Testis (tissue), 3 donors: ENCODE measurements around the gene MRPL44. TPM values are rescaled to one million over a fixed set of nuclear protein-coding genes. Genes with fewer than 3 reads are reported as not detected.

ENCODE experiments used
- DNase-seq: peaks from one replicate; pipeline ENCODE4 v3.0.0-alpha.2; 2019
- H3K27ac ChIP-seq, 2 donors: fragments of 200-600 bp; sonication (generic); one replicate each; pipeline ENCODE4 v1.5.1; 2019
- H3K27me3 ChIP-seq: fragments of 200-600 bp; sonication (generic); one replicate; pipeline ENCODE4 v1.5.1; 2019
- H3K36me3 ChIP-seq: fragments of 200-600 bp; sonication (generic); one replicate; pipeline ENCODE4 v1.5.1; 2017; ENCODE audit warnings: low read depth; ENCODE audit errors: missing control alignments
- H3K4me1 ChIP-seq: fragments of 200-600 bp; sonication (generic); one replicate; pipeline ENCODE4 v1.5.1; 2019
- H3K4me3 ChIP-seq, 2 donors: fragments of 200-600 bp; sonication (generic); one replicate each; pipeline ENCODE4 v1.5.1; 2017 to 2019
- H3K9me3 ChIP-seq: fragments of 200-600 bp; sonication (generic); one replicate; pipeline ENCODE4 v1.5.1; 2017
- CTCF ChIP-seq, 3 experiments: fragments of 450-650 bp in 2 of 3; fragments of 200-600 bp in 1 of 3; sonication (generic) in 1 of 3; IDR thresholded peaks; one replicate each; pipeline ENCODE4 v1.5.1; 2016 to 2019; ENCODE audit warnings: antibody characterized with exemption in 3 of 3, mild to moderate bottlenecking in 2 of 3, moderate library complexity in 1 of 3
- POLR2A ChIP-seq: fragments of 450-650 bp; IDR thresholded peaks from one replicate; pipeline ENCODE4 v1.6.1; 2017; ENCODE audit warnings: antibody characterized with exemption, mild to moderate bottlenecking, moderate library complexity
- WGBS, 2 donors: methylation state at CpG; one replicate each; pipeline ENCODE4 v1.1.5; 2018; 5-methylcytosine and 5-hydroxymethylcytosine counted together
- intact Hi-C: fragments of 100-400 bp; cut with DNase I; formaldehyde crosslinking; loops from one replicate; pipeline ENCODE4 v1.15.1; 2023; ENCODE audit warnings: low total_unique reads
- polyA plus RNA-seq: library from polyadenylated mRNA; stranded (reverse); fragments of 350-450 nt; fragmentation: Illumina TruSeq; extraction: RNeasy Lipid Tissue Mini Kit (QIAGEN cat#74804); gene quantifications from one replicate; pipeline ENCODE4 v1.2.3, GENCODE V29; 2014; ENCODE audit warnings: low read depth, low replicate concordance; ENCODE audit not compliant: insufficient read depth
- total RNA-seq, 2 donors: library from RNA; depleted of rRNA; stranded (reverse); fragments of >200 nt; gene quantifications; one replicate each; pipeline ENCODE4 v1.2.3, GENCODE V29; 2016

Gene MRPL44
- total and polyA plus RNA-seq, 3 donors from 2014 or later = 36.6 to 39.4 (median 37.4) TPM

GRCh38 chr2:223954401-223954800 is 2.9 kb upstream of the MRPL44 start:
- WGBS, 2 donors = 81 to 90% methylated on average over 3 of the region's 3 CpGs
- peaks cover 15% of the 10 kb centered on the region for H3K4me1 ChIP-seq
- TF ChIP-seq POLR2A = no peak
- TF ChIP-seq CTCF (IDR thresholded peaks at IDR 0.05) = no peak
- no peak for DNase-seq
- H3K4me3 ChIP-seq = no peak overlapping the region
- intact Hi-C loops = no loop called here
- H3K36me3 ChIP-seq = no peaks in the 10 kb centered on the region
- no peaks in the 10 kb centered on the region for H3K9me3 ChIP-seq
- H3K27ac ChIP-seq = no peak overlapping the region
- no peaks in the 10 kb centered on the region for H3K27me3 ChIP-seq

- no peak overlapping the region for H3K4me3 ChIP-seq
- no peak for TF ChIP-seq CTCF (IDR thresholded peaks at IDR 0.05)
- no peak for TF ChIP-seq POLR2A
- peak overlapping the region; percentile 87 to 93 for H3K27ac ChIP-seq
- no peaks in the 10 kb centered on the region for H3K27me3 ChIP-seq
- DNase-seq = no peak
- H3K9me3 ChIP-seq = no peaks in the 10 kb centered on the region
- H3K4me1 ChIP-seq = peaks cover 32% of the 10 kb centered on the region
- no peaks in the 10 kb centered on the region for H3K36me3 ChIP-seq
- intact Hi-C loops = no loop called here
- 55 to 74% methylated on average over 4 of the region's 4 CpGs for WGBS, 2 donors
Measured at GRCh38 chr2:223956300-223956699, 963 bp upstream of the MRPL44 start.

- Histone ChIP-seq H3K4me3 (no peak overlapping the region), H3K27ac (no peak overlapping the region), H3K36me3 (no peaks in the 10 kb centered on the region), H3K9me3 (no peaks in the 10 kb centered on the region), H3K4me1 (peaks cover 30% of the 10 kb centered on the region), H3K27me3 (no peaks in the 10 kb centered on the region)
- TF ChIP-seq POLR2A (no peak), CTCF (IDR thresholded peaks at IDR 0.05) (no peak)
- peak; percentile 64 for DNase-seq
- intact Hi-C loops = no loop called here
- WGBS, 2 donors = 42 to 51% methylated on average over 5 of the region's 5 CpGs
Measured at GRCh38 chr2:223959688-223960087, 2.4 kb downstream of the MRPL44 start.

- TF ChIP-seq CTCF (IDR thresholded peaks at IDR 0.05) (no peak), POLR2A (no peak)
- H3K27me3 ChIP-seq = no peaks in the 10 kb centered on the region
- no peak for DNase-seq
- WGBS, 2 donors = 79 to 81% methylated on average over 2 of the region's 2 CpGs
- no peak overlapping the region for H3K4me3 ChIP-seq
- intact Hi-C loops = no loop called here
- no peaks in the 10 kb centered on the region for H3K36me3 ChIP-seq
- H3K4me1 ChIP-seq = peaks cover 5% of the 10 kb centered on the region
- H3K27ac ChIP-seq = no peak overlapping the region
- H3K9me3 ChIP-seq = no peaks in the 10 kb centered on the region
Measured at GRCh38 chr2:223967981-223968380, 10.7 kb downstream of the MRPL44 start.

- no peak for DNase-seq
- TF ChIP-seq POLR2A (no peak), CTCF (IDR thresholded peaks at IDR 0.05) (no peak)
- Histone ChIP-seq H3K4me3 (no peak overlapping the region), H3K27ac (no peak overlapping the region), H3K27me3 (no peaks in the 10 kb centered on the region), H3K4me1 (peaks cover 5% of the 10 kb centered on the region), H3K9me3 (no peaks in the 10 kb centered on the region), H3K36me3 (no peaks in the 10 kb centered on the region)
- 50 to 71% methylated on average over 1 to 3 of the region's 3 CpGs for WGBS, 2 donors
- intact Hi-C loops = no loop called here
Measured at GRCh38 chr2:223969315-223969714, 12.1 kb downstream of the MRPL44 start.
